HG03097 (cell line): Measurements from ENCODE around the gene SLC25A1.
"Not testable (repeated sequence)": the region's sequence is repeated elsewhere in the genome, so short reads cannot be mapped to it uniquely, and the experiment has no call there.

Experiments used
- ATAC-seq: cut with Tn5 transposase; IDR thresholded peaks from one replicate; pipeline ENCODE4 v1.9.1; 2021; ENCODE audit not compliant: unreplicated experiment, low FRiP score

Gene SLC25A1

DNA sequence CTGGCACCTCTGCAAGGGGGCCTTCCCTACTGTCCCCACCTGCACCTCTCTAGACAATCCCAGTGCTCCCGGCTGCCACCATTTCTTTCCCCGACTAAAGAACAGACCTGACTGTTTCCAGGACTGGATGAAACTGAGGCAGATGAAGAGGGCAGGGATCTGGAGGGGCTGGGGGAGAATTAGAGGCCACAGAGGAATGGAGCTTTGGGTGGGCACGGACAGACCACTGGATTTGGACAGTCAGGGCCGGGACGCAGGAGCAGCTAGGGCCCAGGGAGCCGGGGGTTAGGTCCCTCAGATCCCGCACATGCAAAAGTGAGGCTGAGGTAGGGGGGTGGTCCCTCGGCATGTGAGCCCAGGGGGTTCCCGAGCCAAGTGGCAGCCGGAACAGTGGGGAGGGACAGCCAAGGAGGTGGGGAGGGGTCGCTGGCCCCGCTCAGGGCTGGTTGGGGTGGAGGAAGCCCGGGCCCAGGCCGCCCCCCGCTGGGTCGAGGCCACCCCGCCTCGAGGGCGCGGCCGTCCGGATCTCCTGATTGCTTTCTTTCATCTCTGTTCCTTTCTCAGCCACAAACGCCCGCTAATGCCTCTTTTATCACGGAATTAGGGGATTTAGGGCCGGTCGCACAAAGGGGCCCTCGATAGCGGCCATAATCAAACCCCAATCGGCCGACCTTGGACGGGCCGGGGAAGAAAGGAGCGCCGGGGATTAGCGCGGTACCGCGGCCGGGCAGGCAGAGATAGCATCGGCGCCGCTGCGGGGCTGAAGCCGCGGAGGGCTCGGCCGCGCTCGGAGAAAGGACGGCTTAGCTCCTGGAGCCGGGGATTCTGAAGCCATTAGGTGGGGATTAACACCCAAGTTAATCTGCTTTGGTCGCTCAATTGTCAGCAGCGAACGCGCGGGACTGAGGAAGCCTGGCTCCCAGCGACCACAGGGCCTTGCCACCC is 9.3 kb downstream of the SLC25A1 start:
- no peak for ATAC-seq

GRCh38 chr22:19168088-19168890 is 10.2 kb downstream of the SLC25A1 start:
- no peak for ATAC-seq

DNA sequence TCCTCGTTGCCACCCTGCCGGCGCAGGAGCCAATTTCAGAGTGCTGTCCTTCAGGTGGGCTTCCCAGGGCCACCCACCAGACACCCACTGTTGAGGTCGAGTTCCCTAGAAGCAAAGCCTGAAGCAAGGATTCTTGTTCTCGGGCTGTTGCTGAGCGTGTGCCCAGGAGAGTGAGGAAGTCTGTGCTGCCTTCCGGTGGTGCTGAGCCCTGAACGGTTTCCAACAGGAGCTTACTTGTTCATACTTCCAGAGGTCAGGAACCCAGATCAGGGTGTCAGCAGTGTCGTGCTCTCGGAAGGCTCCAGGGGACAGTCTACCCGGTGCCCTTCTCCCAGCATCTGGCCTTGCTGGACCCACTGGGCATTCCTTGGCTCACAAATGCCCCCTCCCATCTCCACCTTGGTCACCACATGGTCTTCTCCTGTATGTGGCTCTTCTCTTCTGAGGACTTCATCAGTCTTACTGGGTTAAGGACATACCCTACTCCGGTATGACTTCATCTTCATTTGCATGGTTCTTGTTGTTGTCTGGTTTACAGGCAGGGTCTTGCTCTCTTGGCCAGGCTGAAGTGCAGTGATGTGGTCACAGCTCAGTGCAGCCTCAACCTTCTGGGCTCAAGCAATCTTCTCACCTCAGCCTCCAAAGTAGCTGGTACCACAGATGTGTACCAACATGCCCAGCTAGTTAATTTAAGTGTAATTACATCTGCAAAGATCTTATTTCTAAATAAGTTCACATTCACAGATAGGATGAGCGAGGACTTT is 11.2 kb downstream of the SLC25A1 start:
- no peak for ATAC-seq

DNA sequence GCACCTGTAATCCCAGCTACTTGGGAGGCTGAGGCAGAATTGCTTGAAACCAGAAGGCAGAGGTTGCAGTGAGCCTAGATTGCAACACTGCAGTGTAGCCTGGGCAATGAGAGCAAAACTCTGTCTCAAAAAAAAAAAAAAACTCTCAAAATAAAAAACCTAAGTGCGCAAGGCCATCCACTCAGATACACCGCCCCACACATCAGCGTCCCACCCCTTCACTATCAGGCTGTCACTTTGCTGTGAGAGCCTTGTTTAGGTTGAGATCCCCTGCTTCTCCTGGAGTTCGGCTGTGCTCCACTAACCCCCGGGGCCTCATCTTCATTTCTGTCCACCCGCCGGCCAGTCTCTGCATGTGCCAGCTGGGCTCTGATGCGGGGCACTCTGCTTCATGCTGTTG is 12.1 kb downstream of the SLC25A1 start:
- no peak for ATAC-seq

GRCh38 chr22:19164425-19164824 is 14.1 kb downstream of the SLC25A1 start:
- ATAC-seq, result no peak

GRCh38 chr22:19158649-19159048 is 19.9 kb downstream of the SLC25A1 start:
- ATAC-seq, result not testable (repeated sequence)

- not testable (repeated sequence) for ATAC-seq
Observed at GRCh38 chr22:19156109-19156508, 22.4 kb downstream of the SLC25A1 start.

DNA sequence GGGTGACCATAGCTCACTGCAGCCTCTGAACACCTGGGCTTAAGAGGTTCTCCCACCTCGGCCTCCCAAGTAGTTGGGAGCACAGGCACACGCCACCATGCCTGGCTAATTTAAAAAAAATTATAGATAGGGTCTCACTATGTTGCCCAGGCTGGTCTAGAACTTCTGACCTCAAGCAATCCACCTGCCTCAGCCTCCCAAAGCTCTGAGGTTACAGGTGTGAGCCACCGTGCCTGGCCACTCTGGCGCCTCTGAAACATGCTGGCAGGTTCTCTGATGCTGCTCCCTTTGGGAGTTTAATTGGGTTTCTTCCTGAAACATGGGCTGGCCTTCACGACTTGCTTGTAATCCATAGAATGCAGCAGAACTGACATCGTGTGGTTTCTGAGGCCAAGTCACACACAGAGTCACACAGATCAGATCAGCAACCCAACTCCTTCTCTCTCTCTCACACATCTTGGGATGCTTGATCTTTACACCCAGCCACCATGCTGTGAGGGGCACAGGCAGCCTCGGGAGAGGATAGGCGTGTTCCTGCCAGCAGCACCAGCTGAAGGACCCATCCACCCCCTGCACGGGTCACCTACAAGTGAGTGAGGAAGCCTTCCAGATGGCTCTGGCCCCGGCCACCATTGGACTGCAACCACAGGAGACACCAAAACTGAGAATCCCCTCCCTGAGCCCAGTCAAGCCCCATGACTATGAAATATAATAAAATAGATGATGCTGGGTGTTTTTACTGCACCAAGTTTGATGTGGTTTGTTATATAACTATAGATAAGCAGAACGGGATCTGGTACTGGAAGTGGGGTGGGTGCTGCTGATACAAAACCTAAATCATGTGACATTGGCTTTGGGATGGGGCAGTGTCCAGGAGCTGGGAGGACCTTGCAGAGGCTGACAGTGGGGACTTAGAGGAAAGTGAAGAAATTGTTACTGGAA is 25.3 kb downstream of the SLC25A1 start:
- no peak for ATAC-seq

- no peak for ATAC-seq
Observed at GRCh38 chr22:19151329-19152191, 27.0 kb downstream of the SLC25A1 start.

GRCh38 chr22:19150482-19151328 is 27.8 kb downstream of the SLC25A1 start:
- ATAC-seq, result no peak

- no peak for ATAC-seq
Observed at GRCh38 chr22:19149991-19150390, 28.5 kb downstream of the SLC25A1 start, which contains the start of gene GSC2. Gene GSC2, minus strand, starts transcription at chr22:19150292. Its CDS starts 9 bp downstream, at chr22:19150283.

- ATAC-seq, result no peak
Observed at GRCh38 chr22:19149047-19149883, 29.3 kb downstream of the SLC25A1 start.

- no peak for ATAC-seq
Observed at GRCh38 chr22:19148417-19149046, 30.0 kb downstream of the SLC25A1 start.

- ATAC-seq, result no peak
Observed at GRCh38 chr22:19147195-19147780, 31.2 kb downstream of the SLC25A1 start.

DNA sequence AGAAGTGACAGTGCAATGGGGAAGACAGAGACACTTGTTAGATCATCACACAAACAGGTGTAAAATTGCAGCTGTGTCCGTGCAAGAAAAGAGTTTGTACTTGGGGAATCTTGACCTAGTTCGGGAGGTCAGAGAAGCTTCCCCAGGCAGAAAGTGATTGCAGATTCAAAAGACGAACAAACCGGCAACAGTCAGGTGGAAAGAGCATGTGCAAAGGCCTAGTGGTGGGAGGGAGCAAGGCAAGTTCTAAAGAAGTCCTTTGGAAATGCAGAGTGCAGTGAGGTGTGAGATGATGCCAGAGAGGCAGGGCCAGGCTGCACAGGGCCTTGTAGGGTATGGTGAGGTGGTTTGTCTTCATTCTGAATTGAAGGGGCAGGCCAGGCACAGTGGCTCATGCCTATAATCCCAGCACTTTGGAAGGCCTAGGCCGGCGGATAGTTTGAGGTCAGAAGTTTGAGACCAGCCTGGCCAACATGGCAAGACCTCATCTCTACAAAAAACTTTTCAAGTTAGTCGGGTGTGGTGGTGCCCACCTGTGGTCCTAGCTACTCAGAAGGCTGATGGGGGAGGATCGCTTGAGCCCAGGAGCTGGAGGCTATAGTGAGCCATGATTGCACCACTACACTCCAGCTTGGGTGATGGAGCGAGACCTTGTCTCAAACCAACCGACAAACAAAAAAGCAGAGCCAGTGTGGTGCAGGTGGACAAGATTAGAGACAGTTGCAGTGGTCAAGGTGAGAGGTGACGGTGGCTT is 32.1 kb downstream of the SLC25A1 start:
- no peak for ATAC-seq
